ENCODE results near the gene INSR. TPM values are rescaled to one million over a fixed set of nuclear protein-coding genes. Genes with fewer than 3 reads are reported as not detected.

Gene INSR
- total RNA-seq, 1 donor from 2014 or later: 7.9 TPM

DNA sequence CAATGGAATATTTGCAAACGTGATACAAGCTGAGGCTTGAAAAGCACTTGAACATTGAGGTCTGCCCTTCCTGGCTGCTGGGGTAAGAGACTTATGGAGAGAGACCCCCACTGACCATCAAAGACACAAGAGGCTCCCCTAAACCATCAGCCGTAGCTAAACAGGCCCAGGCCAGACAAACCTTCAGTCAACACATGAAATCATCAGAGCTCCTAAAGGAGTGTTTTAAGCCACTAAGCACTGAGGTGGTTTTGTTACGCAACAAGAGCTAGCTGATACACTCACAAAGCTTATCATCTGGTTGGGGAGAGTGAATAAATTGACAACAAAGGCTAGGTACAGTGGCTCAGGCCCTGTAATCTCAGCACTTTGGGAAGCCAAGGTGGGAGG lies 114.3 kb downstream of the INSR start:
- H3K9me3 Mint-ChIP-seq (ENCODE audit: unreplicated experiment): no peaks in the 10 kb centered on the region

DNA sequence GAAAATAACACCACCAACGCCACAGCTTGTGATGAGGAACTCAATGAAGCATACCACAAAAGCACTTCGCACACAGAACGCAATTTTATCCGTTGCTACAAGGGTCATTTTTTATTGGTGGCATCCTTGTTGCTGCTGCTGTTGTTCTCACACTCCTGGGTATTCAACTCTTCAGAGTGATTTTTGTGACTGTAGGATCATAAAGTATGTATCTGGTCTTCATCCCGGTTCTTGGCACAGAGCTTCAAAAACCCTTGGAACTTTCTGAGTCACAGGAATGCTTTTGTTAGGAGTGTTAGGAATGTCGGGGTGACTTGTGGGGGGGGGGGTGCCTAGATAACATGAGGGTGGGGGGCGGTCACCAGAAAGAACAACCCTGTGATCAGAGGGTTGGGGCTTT lies 116.3 kb downstream of the INSR start:
- Mint-ChIP-seq H3K36me3 (ENCODE audit: low read depth, unreplicated experiment) (no peaks in the 10 kb centered on the region), H3K4me3 (ENCODE audit: unreplicated experiment) (no peak overlapping the region), H3K27me3 (ENCODE audit: low read depth, unreplicated experiment) (no peaks in the 10 kb centered on the region), H3K9me3 (ENCODE audit: unreplicated experiment) (no peaks in the 10 kb centered on the region), H3K4me1 (ENCODE audit: low read depth, unreplicated experiment) (no peaks in the 10 kb centered on the region), H3K27ac (ENCODE audit: unreplicated experiment) (no peak overlapping the region)
- no peaks in the 10 kb centered on the region for H3K27me3 ChIP-seq (ENCODE audit: insufficient read depth, low read length)
- H3K36me3 ChIP-seq (ENCODE audit: insufficient read depth, low read length): no peaks in the 10 kb centered on the region
- FAIRE-seq: peak; percentile 9
- H3K9ac ChIP-seq (ENCODE audit: low read length): no peak overlapping the region
- peak; percentile 73 for DNase-seq (ENCODE audit: low read depth)
- H2AFZ ChIP-seq (ENCODE audit: low read depth, low read length): no peak overlapping the region
- H3K4me2 ChIP-seq (ENCODE audit: low read length): no peak overlapping the region
- H3K4me1 ChIP-seq (ENCODE audit: insufficient read depth, low read length): no peaks in the 10 kb centered on the region
- no peaks in the 10 kb centered on the region for H3K9me3 ChIP-seq (ENCODE audit: insufficient read depth, low read depth, low read length)
- no peaks in the 10 kb centered on the region for H4K20me1 ChIP-seq (ENCODE audit: insufficient read depth, low read length)
- no peaks in the 10 kb centered on the region for H3K79me2 ChIP-seq (ENCODE audit: insufficient read depth, low read length)
- H3K4me3 ChIP-seq (ENCODE audit: insufficient read depth, low read depth, low read length): no peak overlapping the region
- TF ChIP-seq, protein P1, sequence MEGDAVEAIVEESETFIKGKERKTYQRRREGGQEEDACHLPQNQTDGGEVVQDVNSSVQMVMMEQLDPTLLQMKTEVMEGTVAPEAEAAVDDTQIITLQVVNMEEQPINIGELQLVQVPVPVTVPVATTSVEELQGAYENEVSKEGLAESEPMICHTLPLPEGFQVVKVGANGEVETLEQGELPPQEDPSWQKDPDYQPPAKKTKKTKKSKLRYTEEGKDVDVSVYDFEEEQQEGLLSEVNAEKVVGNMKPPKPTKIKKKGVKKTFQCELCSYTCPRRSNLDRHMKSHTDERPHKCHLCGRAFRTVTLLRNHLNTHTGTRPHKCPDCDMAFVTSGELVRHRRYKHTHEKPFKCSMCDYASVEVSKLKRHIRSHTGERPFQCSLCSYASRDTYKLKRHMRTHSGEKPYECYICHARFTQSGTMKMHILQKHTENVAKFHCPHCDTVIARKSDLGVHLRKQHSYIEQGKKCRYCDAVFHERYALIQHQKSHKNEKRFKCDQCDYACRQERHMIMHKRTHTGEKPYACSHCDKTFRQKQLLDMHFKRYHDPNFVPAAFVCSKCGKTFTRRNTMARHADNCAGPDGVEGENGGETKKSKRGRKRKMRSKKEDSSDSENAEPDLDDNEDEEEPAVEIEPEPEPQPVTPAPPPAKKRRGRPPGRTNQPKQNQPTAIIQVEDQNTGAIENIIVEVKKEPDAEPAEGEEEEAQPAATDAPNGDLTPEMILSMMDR (IDR thresholded peaks at IDR 0.05; ENCODE audit: insufficient read depth, low read depth, low read length): no peak
- TF ChIP-seq EZH2 (IDR thresholded peaks at IDR 0.05; ENCODE audit: insufficient read depth, low read length): no peak
- no peak overlapping the region for H3K27ac ChIP-seq (ENCODE audit: low read depth, low read length)

More for the DNA sequence above, 114.3 kb downstream of the INSR start:
- Histone ChIP-seq H3K79me2 (ENCODE audit: insufficient read depth, low read length) (no peaks in the 10 kb centered on the region), H3K9ac (ENCODE audit: low read length) (no peak overlapping the region), H3K27ac (ENCODE audit: low read depth, low read length) (no peak overlapping the region), H4K20me1 (ENCODE audit: insufficient read depth, low read length) (no peaks in the 10 kb centered on the region), H3K9me3 (ENCODE audit: insufficient read depth, low read depth, low read length) (no peaks in the 10 kb centered on the region), H3K4me1 (ENCODE audit: insufficient read depth, low read length) (no peaks in the 10 kb centered on the region), H2AFZ (ENCODE audit: low read depth, low read length) (no peak overlapping the region), H3K4me3 (ENCODE audit: insufficient read depth, low read depth, low read length) (no peak overlapping the region), H3K36me3 (ENCODE audit: insufficient read depth, low read length) (no peaks in the 10 kb centered on the region), H3K4me2 (ENCODE audit: low read length) (no peak overlapping the region), H3K27me3 (ENCODE audit: insufficient read depth, low read length) (no peaks in the 10 kb centered on the region)
- Mint-ChIP-seq H3K4me1 (ENCODE audit: low read depth, unreplicated experiment) (no peaks in the 10 kb centered on the region), H3K36me3 (ENCODE audit: low read depth, unreplicated experiment) (no peaks in the 10 kb centered on the region), H3K4me3 (ENCODE audit: unreplicated experiment) (no peak overlapping the region), H3K27ac (ENCODE audit: unreplicated experiment) (no peak overlapping the region), H3K27me3 (ENCODE audit: low read depth, unreplicated experiment) (no peaks in the 10 kb centered on the region)
- DNase-seq (ENCODE audit: low read depth) (no peak), FAIRE-seq (no peak)
- no peak for TF ChIP-seq EZH2 (IDR thresholded peaks at IDR 0.05; ENCODE audit: insufficient read depth, low read length)
- TF ChIP-seq, protein P1 (IDR thresholded peaks at IDR 0.05; ENCODE audit: insufficient read depth, low read depth, low read length): no peak

DNA sequence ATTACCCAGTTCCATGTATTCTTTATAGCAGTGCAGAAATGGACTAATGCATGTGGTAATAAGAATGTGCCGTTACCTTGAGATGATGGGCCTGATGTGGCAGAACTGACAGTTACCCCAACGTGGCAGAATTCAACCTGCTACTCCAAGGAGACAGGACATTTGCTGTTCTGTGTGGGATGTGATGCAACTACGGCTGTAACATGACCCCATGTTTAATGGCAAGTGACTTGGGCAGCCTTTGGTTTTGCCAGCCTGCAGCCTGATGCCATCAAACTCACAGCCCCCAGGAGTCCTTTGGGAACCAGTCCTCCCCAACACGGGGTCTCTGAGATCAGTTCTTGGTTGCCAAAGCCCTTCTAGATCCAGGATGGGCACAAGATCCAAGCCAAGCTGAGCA lies 117.4 kb downstream of the INSR start:
- no peaks in the 10 kb centered on the region for H3K27me3 ChIP-seq (ENCODE audit: insufficient read depth, low read length)
- Mint-ChIP-seq H3K36me3 (ENCODE audit: low read depth, unreplicated experiment) (no peaks in the 10 kb centered on the region), H3K4me1 (ENCODE audit: low read depth, unreplicated experiment) (no peaks in the 10 kb centered on the region), H3K4me3 (ENCODE audit: unreplicated experiment) (no peak overlapping the region), H3K9me3 (ENCODE audit: unreplicated experiment) (no peaks in the 10 kb centered on the region), H3K27ac (ENCODE audit: unreplicated experiment) (no peak overlapping the region), H3K27me3 (ENCODE audit: low read depth, unreplicated experiment) (no peaks in the 10 kb centered on the region)
- DNase-seq (ENCODE audit: low read depth): no peak
- H3K4me1 ChIP-seq (ENCODE audit: insufficient read depth, low read length): no peaks in the 10 kb centered on the region
- H4K20me1 ChIP-seq (ENCODE audit: insufficient read depth, low read length): no peaks in the 10 kb centered on the region
- no peak overlapping the region for H3K27ac ChIP-seq (ENCODE audit: low read depth, low read length)
- no peaks in the 10 kb centered on the region for H3K9me3 ChIP-seq (ENCODE audit: insufficient read depth, low read depth, low read length)
- H3K9ac ChIP-seq (ENCODE audit: low read length): no peak overlapping the region
- no peak overlapping the region for H2AFZ ChIP-seq (ENCODE audit: low read depth, low read length)
- H3K36me3 ChIP-seq (ENCODE audit: insufficient read depth, low read length): no peaks in the 10 kb centered on the region
- H3K4me3 ChIP-seq (ENCODE audit: insufficient read depth, low read depth, low read length): no peak overlapping the region
- no peaks in the 10 kb centered on the region for H3K79me2 ChIP-seq (ENCODE audit: insufficient read depth, low read length)
- H3K4me2 ChIP-seq (ENCODE audit: low read length): no peak overlapping the region
- TF ChIP-seq, protein P1 (IDR thresholded peaks at IDR 0.05; ENCODE audit: insufficient read depth, low read depth, low read length): no peak
- no peak for TF ChIP-seq EZH2 (IDR thresholded peaks at IDR 0.05; ENCODE audit: insufficient read depth, low read length)
- no peak for FAIRE-seq

Data from astrocyte (in vitro differentiated cells and primary cell).